Naive thymus-derived CD8-positive, alpha-beta T cell (primary cell): ENCODE measurements around the gene SLC2A9. TPM values are rescaled to one million over a fixed set of nuclear protein-coding genes. Genes with fewer than 3 reads are reported as not detected.
"Not testable (repeated sequence)": the region's sequence is repeated elsewhere in the genome, so short reads cannot be mapped to it uniquely, and the experiment has no call there.

ENCODE experiments used
- ATAC-seq, 2 donors: fragments of 150-1000 bp; cut with Tn5 transposase in 1 of 2; sonication (Bioruptor Pico), chemical (Tn5 transposase) in 1 of 2; 1 replicate in 1 of 2; 2 replicates in 1 of 2; pipeline ENCODE4 v1.10.0; 2021; ENCODE audit warnings: mild to moderate bottlenecking in 2 of 2, moderate library complexity in 2 of 2
- POLR2A ChIA-PET: fragments of 350-600 bp; sonication (Branson Sonifier 250); formaldehyde crosslinking; loops from one replicate; lab custom pipeline; 2021; ENCODE audit warnings: antibody characterized with exemption; lab: Charles Lee
- DNase-seq, 10 donors: peaks; one replicate each; pipeline versions ENCODE4 v3.0.0 to v3.0.0-alpha.2; 2020 to 2022
- H3K27ac Mint-ChIP-seq, 10 donors: one replicate each; pipeline ENCODE4 v1.8.0; 2020 to 2022; ENCODE audit warnings: mild to moderate bottlenecking in 10 of 10, mixed read lengths in 10 of 10, moderate library complexity in 4 of 10, inconsistent platforms in 1 of 10
- H3K27me3 Mint-ChIP-seq, 5 donors: one replicate each; pipeline ENCODE4 v1.8.0; 2021 to 2022; ENCODE audit warnings: mixed read lengths in 5 of 5
- H3K36me3 Mint-ChIP-seq, 3 donors: one replicate each; pipeline ENCODE4 v1.8.0; 2020 to 2022; ENCODE audit warnings: mixed read lengths in 3 of 3, mild to moderate bottlenecking in 2 of 3, inconsistent platforms in 1 of 3
- H3K4me1 Mint-ChIP-seq, 4 donors: one replicate each; pipeline ENCODE4 v1.8.0; 2021 to 2022; ENCODE audit warnings: mixed read lengths in 4 of 4
- H3K4me3 Mint-ChIP-seq, 10 donors: one replicate each; pipeline ENCODE4 v1.8.0; 2020 to 2022; ENCODE audit warnings: mild to moderate bottlenecking in 10 of 10, mixed read lengths in 10 of 10, moderate library complexity in 6 of 10, inconsistent platforms in 1 of 10
- H3K9me3 Mint-ChIP-seq, 9 donors: one replicate each; pipeline ENCODE4 v1.8.0; 2020 to 2022; ENCODE audit warnings: mixed read lengths in 9 of 9, mild to moderate bottlenecking in 3 of 9, inconsistent platforms in 1 of 9, moderate library complexity in 1 of 9
- polyA plus RNA-seq, 3 donors: library from polyadenylated mRNA; unstranded; fragments of 300-500 nt; fragmentation: Illumina TruSeq; gene quantifications; one replicate each; pipeline ENCODE4 v1.2.3, GENCODE V29; 2021
- total RNA-seq, 8 experiments: library from RNA in 2 of 8; stranded (reverse) in 2 of 8; gene quantifications; one replicate each; pipeline ENCODE4 v1.2.3 and lab custom pipeline; 2021 to 2026

SLC2A9 gene
- total and polyA plus RNA-seq, 5 experiments from 2014 or later = 0.37 to 3.4 (median 1.9) TPM; not detected in 1

GRCh38 chr4:9832640-9833039, 188.7 kb downstream of the SLC2A9 start:
- H3K9me3 Mint-ChIP-seq = no peaks in the 10 kb centered on the region
- ATAC-seq = no peak

GRCh38 chr4:9826551-9826950, 194.7 kb downstream of the SLC2A9 start:
- no peak overlapping the region for H3K27ac Mint-ChIP-seq
- POLR2A ChIA-PET = no interaction called here
- H3K4me1 Mint-ChIP-seq = peaks cover 3 to 12% (median 10%) of the 10 kb centered on the region in 4 donors
- H3K36me3 Mint-ChIP-seq = no peaks in the 10 kb centered on the region
- ATAC-seq (no peak), DNase-seq (no peak)
- H3K9me3 Mint-ChIP-seq = no peaks in the 10 kb centered on the region
- H3K27me3 Mint-ChIP-seq = peaks cover 0 to 11% (median 4%) of the 10 kb centered on the region in 5 donors
- no peak overlapping the region for H3K4me3 Mint-ChIP-seq

More at GRCh38 chr4:9832640-9833039, 188.7 kb downstream of the SLC2A9 start:
- DNase-seq = no peak
- Mint-ChIP-seq H3K27ac (no peak overlapping the region), H3K4me3 (no peak overlapping the region), H3K4me1 (no peaks in the 10 kb centered on the region), H3K36me3 (no peaks in the 10 kb centered on the region), H3K27me3 (peaks cover 0 to 12% (median 4%) of the 10 kb centered on the region in 5 donors)
- POLR2A ChIA-PET = no interaction called here

GRCh38 chr4:9825049-9825448, 196.2 kb downstream of the SLC2A9 start:
- peak in 1 of 2 donors; percentile 51 for ATAC-seq
- Mint-ChIP-seq H3K4me1 (peaks cover 3 to 12% (median 10%) of the 10 kb centered on the region in 4 donors), H3K4me3 (no peak overlapping the region), H3K27ac (peak overlapping the region in 1 of 10 donors; percentile 1), H3K36me3 (no peaks in the 10 kb centered on the region), H3K9me3 (no peaks in the 10 kb centered on the region), H3K27me3 (peaks cover 0 to 11% (median 4%) of the 10 kb centered on the region in 5 donors)
- peak in 2 of 10 donors; percentile 3 to 23 for DNase-seq
- POLR2A ChIA-PET = no interaction called here

- POLR2A ChIA-PET = no interaction called here
- Mint-ChIP-seq H3K4me3 (no peak overlapping the region), H3K9me3 (peaks cover 0 to 6% (median 0%) of the 10 kb centered on the region in 9 donors), H3K27me3 (peaks cover 0 to 14% (median 4%) of the 10 kb centered on the region in 5 donors), H3K4me1 (peaks cover 2 to 8% (median 6%) of the 10 kb centered on the region in 4 donors), H3K36me3 (no peaks in the 10 kb centered on the region), H3K27ac (no peak overlapping the region)
- DNase-seq (no peak), ATAC-seq (no peak)
Measured at GRCh38 chr4:9820343-9820742, 201.0 kb downstream of the SLC2A9 start.

- Mint-ChIP-seq H3K27ac (no peak overlapping the region), H3K36me3 (no peaks in the 10 kb centered on the region), H3K4me3 (no peak overlapping the region), H3K9me3 (peaks cover 0 to 6% (median 0%) of the 10 kb centered on the region in 9 donors), H3K4me1 (no peaks in the 10 kb centered on the region), H3K27me3 (peaks cover 0 to 11% (median 7%) of the 10 kb centered on the region in 5 donors)
- POLR2A ChIA-PET = no interaction called here
- DNase-seq (no peak), ATAC-seq (no peak)
Measured at GRCh38 chr4:9816285-9816684, 205.0 kb downstream of the SLC2A9 start.

GRCh38 chr4:9812501-9813340, 208.6 kb downstream of the SLC2A9 start:
- POLR2A ChIA-PET = no interaction called here
- Mint-ChIP-seq H3K4me1 (no peaks in the 10 kb centered on the region), H3K4me3 (no peak overlapping the region), H3K27me3 (peaks cover 4 to 18% (median 12%) of the 10 kb centered on the region in 5 donors), H3K36me3 (no peaks in the 10 kb centered on the region), H3K9me3 (no peaks in the 10 kb centered on the region), H3K27ac (no peak overlapping the region)
- DNase-seq (no peak), ATAC-seq (no peak)

- ATAC-seq = no peak
- H3K9me3 Mint-ChIP-seq = no peaks in the 10 kb centered on the region
- peaks cover 4 to 18% (median 12%) of the 10 kb centered on the region in 5 donors for H3K27me3 Mint-ChIP-seq
- DNase-seq = no peak
- no peaks in the 10 kb centered on the region for H3K4me1 Mint-ChIP-seq
- no peak overlapping the region for H3K27ac Mint-ChIP-seq
- POLR2A ChIA-PET = no interaction called here
- H3K4me3 Mint-ChIP-seq = no peak overlapping the region
- H3K36me3 Mint-ChIP-seq = no peaks in the 10 kb centered on the region
Measured at GRCh38 chr4:9811806-9812205, 209.5 kb downstream of the SLC2A9 start.

GRCh38 chr4:9808077-9808476, 213.2 kb downstream of the SLC2A9 start:
- Mint-ChIP-seq H3K36me3 (no peaks in the 10 kb centered on the region), H3K4me3 (no peak overlapping the region), H3K27ac (peak overlapping the region in 1 of 10 donors; percentile 47), H3K4me1 (peaks cover 0 to 2% (median 0%) of the 10 kb centered on the region in 4 donors), H3K9me3 (no peaks in the 10 kb centered on the region), H3K27me3 (peaks cover 1 to 25% (median 10%) of the 10 kb centered on the region in 5 donors)
- ATAC-seq (no peak), DNase-seq (no peak)
- POLR2A ChIA-PET = no interaction called here

GRCh38 chr4:9804918-9805317, 216.4 kb downstream of the SLC2A9 start:
- ATAC-seq = no peak
- POLR2A ChIA-PET = no interaction called here
- no peak overlapping the region for H3K4me3 Mint-ChIP-seq

GRCh38 chr4:9800848-9801247, 220.4 kb downstream of the SLC2A9 start:
- H3K9me3 Mint-ChIP-seq = peaks cover 0 to 3% (median 0%) of the 10 kb centered on the region in 9 donors
- DNase-seq = no peak
- H3K4me1 Mint-ChIP-seq = peaks cover 0 to 2% (median 0%) of the 10 kb centered on the region in 4 donors
- POLR2A ChIA-PET = no interaction called here
- ATAC-seq = no peak
- H3K27ac Mint-ChIP-seq = no peak overlapping the region
- peaks cover 6 to 63% (median 23%) of the 10 kb centered on the region in 5 donors for H3K27me3 Mint-ChIP-seq
- no peak overlapping the region for H3K4me3 Mint-ChIP-seq
- no peaks in the 10 kb centered on the region for H3K36me3 Mint-ChIP-seq

More at GRCh38 chr4:9804918-9805317, 216.4 kb downstream of the SLC2A9 start:
- H3K4me1 Mint-ChIP-seq = peaks cover 0 to 2% (median 0%) of the 10 kb centered on the region in 4 donors
- H3K36me3 Mint-ChIP-seq = no peaks in the 10 kb centered on the region
- no peak for DNase-seq
- H3K9me3 Mint-ChIP-seq = no peaks in the 10 kb centered on the region
- no peak overlapping the region for H3K27ac Mint-ChIP-seq
- H3K27me3 Mint-ChIP-seq = peaks cover 1 to 35% (median 13%) of the 10 kb centered on the region in 5 donors

GRCh38 chr4:9796641-9797040, 224.7 kb downstream of the SLC2A9 start:
- H3K4me3 Mint-ChIP-seq, H3K9me3 Mint-ChIP-seq, ATAC-seq, H3K4me1 Mint-ChIP-seq, H3K27ac Mint-ChIP-seq, POLR2A ChIA-PET, DNase-seq, H3K36me3 Mint-ChIP-seq: not testable (repeated sequence)
- H3K27me3 Mint-ChIP-seq = peaks cover 8 to 37% (median 19%) of the 10 kb centered on the region in 5 donors

- H3K4me1 Mint-ChIP-seq = no peaks in the 10 kb centered on the region
- peaks cover 7 to 35% (median 17%) of the 10 kb centered on the region in 5 donors for H3K27me3 Mint-ChIP-seq
- peaks cover 0 to 11% (median 3%) of the 10 kb centered on the region in 9 donors for H3K9me3 Mint-ChIP-seq
- DNase-seq (no peak), ATAC-seq (no peak)
- POLR2A ChIA-PET = no interaction called here
- H3K36me3 Mint-ChIP-seq = no peaks in the 10 kb centered on the region
- H3K27ac Mint-ChIP-seq = no peak overlapping the region
- no peak overlapping the region for H3K4me3 Mint-ChIP-seq
Measured at GRCh38 chr4:9792381-9792780, 228.9 kb downstream of the SLC2A9 start.

- H3K4me3 Mint-ChIP-seq, POLR2A ChIA-PET, ATAC-seq, H3K9me3 Mint-ChIP-seq, H3K4me1 Mint-ChIP-seq, DNase-seq, H3K36me3 Mint-ChIP-seq: not testable (repeated sequence)
- Mint-ChIP-seq H3K27me3 (peaks cover 19 to 43% (median 27%) of the 10 kb centered on the region in 5 donors), H3K27ac (peak overlapping the region in 1 of 10 donors; percentile 60)
Measured at GRCh38 chr4:9785891-9786290, 235.4 kb downstream of the SLC2A9 start.
